22Rv1 (cell line): Measurements from ENCODE around the gene TOB1.

Source experiments
- CTCF ChIP-seq: fragments of 450-650 bp; IDR thresholded peaks from 2 replicates; pipeline ENCODE4 v1.5.1; 2017; ENCODE audit warnings: mild to moderate bottlenecking
- ZFX ChIP-seq: fragments of 450-650 bp; IDR thresholded peaks from 2 replicates; pipeline ENCODE4 v1.6.1; 2017; ENCODE audit warnings: antibody characterized with exemption, borderline replicate concordance

- TF ChIP-seq CTCF (no peak), ZFX (no peak)
Measured at GRCh38 chr17:50863931-50864330, 2.2 kb downstream of the TOB1 start.
